Stimulated activated CD4-positive, alpha-beta T cell treated with anti-CD3 and anti-CD28 coated beads, Interleukin-15, amount 100 ng/mL, for 1 hour (primary cell): ENCODE results near the gene NRGN.
"Not testable (repeated sequence)": the region's sequence is repeated elsewhere in the genome, so short reads cannot be mapped to it uniquely, and the experiment has no call there.

Experiments
- DNase-seq, 2 donors: peaks; one replicate each; pipeline ENCODE4 v3.0.0-alpha.2; 2020; ENCODE audit warnings: low read depth in 1 of 2, low spot score in 1 of 2

The NRGN gene

GRCh38 chr11:124757320-124757719 lies 17.6 kb downstream of the NRGN start:
- DNase-seq = no peak

DNA sequence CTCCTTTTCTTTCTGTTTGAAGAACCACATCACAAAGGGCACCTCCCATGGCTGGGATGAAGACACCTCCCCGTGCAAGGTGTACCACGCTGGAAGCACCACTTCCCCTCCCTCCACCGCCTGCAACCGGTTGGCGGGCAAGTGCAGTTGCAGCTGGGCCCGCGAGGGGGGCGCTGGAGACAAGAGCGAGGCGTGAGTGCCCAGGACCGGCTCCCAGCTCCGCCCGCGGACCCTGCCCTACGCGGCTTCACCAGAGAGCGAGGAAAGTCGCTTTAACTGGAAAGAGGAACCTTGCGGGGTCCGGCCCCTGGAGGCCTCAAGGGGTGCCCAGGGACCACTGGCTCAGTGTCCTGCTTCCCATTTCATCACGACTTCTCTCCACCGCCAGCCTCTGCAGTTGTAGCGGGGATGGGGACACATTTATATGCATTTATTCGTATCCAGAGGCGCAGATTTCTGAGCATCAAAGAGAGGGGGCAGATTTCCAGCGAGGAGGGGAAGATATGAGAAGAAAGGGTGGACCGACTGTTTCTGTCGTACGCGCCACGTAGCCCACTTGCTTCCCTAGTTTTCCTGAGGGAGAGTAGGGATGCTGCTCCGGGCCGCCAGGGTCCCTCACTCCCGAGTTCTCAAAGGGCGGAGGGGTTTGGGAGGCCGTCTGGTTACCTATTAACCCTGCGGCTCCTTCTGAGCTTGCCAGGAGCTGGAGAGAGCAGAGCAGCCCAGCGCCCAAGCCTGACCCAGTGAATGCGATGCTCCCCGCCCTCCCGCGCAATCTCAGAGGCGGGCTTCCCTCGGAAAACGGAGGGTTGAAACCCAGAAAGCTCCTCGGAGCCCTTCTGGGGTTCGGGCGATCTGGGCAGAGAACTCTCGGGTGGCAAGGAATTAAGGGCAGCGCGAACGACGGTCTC lies 18.9 kb downstream of the NRGN start:
- peak in 1 of 2 donors; percentile 47 for DNase-seq

GRCh38 chr11:124759266-124760204 lies 19.8 kb downstream of the NRGN start:
- DNase-seq = no peak

GRCh38 chr11:124760205-124760652 lies 20.5 kb downstream of the NRGN start:
- no peak for DNase-seq

GRCh38 chr11:124760806-124761205 lies 21.1 kb downstream of the NRGN start:
- no peak for DNase-seq

- no peak for DNase-seq
Measured at GRCh38 chr11:124761301-124762104, 21.8 kb downstream of the NRGN start.

GRCh38 chr11:124762105-124762623 lies 22.4 kb downstream of the NRGN start, which contains the start of gene ESAM:
Gene ESAM (minus strand): TSS chr11:124762290. CDS start chr11:124762154, 136 bp downstream.
- peak; percentile 46 to 50 for DNase-seq

DNA sequence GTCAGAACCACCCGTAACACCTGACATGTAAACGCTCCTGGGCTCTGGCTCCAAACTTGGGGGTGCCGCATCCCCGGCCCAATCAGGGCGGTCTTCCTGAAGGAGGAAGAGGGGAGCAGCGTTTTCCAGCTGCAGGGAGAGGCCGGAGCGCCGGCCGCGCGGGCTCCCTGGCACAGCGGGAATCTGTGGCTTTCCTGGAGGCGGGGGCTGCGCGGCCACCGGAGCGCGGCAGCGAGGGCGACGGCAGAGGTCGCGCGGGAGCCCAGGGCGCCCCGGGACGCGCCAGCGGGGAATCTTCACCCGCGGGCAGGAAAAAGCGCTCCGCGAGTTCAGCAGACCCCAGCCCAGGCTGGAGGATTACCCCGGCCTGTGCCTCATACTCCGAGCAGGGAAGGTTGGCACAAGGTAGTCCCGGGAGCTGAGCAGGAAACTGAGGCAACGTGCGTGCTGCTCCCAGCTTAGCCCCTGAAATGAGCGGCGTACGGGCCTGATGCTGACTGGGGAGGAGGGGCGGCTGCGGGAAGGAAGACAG lies 22.9 kb downstream of the NRGN start:
- DNase-seq = no peak

DNA sequence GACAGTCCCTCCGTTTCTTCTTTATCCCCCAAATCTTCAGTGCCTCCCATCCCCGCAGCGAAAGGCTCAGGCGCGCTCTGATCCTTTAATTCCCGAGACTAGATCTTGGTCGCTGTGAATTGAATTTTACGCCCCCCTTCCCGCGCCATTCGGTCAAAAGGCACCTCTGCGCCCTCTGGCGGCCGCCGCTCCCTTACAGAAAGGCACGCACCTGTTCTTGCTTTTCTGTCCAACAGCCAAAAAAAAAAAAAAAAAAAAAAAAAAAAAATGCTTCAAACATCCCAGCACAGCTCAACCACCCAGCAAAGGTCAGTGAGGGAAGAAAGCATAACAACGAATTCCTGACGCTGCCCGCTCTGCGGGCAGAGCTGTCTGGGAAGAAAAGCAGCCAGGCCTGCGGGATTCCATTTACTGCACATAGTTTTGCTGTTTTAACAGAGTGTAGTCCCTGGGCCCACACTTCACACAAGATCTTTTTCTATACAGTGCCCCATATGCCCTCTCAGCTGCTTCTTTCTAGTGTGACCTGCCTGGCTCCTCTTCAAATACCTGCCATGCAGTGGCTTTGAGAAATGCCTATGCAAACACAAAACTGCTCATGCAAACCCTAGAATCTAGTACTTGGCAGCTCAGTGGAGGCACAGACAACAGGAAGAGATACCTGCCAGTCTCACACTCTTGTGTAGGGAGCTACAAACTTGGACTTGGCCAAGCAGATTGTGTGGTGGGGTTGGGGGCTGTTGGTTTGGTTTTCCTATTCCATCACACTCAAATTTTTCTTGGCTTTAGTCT lies 23.6 kb downstream of the NRGN start:
- DNase-seq = peak; percentile 71 to 78

DNA sequence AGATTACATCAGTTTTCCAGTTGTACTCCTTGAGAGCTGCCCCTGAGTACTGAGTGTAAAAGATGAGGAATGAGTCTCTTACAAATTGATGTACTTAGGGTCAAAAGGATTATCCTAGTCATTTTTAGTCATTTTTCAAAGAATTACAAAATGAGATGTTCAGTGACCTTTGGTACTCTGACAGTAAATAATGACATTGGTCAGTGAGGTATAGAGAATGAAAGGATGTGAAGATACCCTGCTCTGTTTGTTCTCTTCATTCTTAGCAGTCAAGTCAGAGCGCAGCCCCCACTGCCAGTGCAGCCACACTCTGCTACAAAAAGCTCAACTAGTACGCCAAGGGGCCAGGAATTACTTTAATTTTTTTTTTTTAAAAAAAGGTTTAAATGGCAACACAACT lies 26.4 kb downstream of the NRGN start:
- DNase-seq = no peak

DNA sequence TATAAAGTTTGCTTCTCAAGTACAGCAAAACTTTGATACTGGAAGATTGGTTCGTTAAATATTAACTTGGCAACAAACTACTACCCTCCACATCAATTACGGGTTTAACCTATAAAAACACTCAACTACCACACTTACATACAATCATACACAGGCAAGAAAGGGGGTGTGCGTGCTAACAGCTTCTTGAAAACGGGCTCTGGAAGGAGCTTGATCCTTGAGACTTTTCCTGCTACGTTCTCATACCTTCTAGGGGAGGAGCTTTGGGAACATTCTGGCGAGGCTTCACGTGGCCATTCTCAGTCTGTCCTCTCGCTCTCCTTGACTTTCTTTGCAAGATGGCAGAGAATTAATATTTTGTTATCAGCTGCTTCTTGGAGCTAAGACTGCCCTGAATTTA lies 29.2 kb downstream of the NRGN start:
- DNase-seq = no peak

DNA sequence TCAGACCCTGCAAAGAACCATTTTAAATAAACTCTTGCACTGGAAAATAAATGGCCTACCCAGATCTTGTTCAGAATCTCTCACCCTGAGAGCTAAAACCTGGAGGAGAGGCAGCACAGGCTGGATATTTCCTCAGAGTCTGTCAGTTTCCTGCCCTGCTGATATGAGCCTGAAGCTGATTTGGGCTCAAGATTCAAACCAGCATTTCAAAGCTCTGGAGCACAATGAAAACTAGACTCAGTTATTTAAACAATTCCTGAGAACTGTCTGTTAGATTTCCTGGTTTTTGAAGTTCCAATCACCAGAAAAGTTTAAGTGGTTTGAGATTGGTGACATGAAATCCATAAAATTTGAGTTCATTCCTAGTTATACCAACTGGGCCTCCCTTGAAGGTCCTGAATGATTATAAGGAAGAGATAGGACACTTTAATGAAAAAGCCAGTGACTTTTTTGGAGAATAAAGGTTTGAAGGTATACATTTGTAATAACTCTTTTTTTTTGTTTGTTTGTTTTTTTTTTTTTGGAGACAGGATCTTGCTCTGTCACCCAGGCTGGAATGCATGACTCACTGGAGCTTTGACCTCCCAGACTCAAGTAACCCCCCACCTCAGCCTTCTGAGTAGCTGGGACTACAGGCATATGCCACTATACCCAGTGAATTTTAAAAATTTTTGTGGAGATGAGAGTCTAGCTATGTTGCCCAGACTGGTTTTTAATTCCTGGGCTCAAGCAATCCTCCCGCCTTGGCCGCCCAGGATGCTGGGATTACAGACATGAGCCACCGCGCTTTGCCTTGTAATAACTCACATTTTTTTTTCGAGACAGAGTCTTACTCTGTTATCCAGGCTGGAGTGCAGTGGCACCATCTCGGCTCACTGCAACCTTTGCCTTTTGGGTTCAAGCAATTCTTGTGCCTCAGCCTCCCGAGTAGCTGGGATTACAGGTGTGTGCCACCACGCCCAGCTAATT lies 30.3 kb downstream of the NRGN start:
- no peak for DNase-seq

DNA sequence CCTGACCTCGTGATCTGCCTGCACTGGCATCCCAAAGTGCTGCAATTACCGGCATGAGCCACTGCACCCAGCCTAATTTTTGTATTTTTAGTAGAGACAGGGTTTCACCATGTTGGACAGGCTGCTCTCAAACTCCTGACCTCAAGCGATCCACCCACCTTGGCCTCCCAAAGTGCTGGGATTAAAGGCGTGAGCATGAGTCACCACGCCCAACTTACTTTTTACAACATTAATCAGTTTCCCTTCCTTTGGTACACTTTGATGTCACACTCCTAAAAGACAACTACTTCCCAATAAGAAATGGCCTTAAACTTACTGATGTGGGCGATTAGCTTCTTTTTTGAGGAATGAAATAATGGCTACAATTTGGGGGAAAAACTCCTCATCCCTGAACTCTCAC lies 31.2 kb downstream of the NRGN start:
- DNase-seq = not testable (repeated sequence)

GRCh38 chr11:124776865-124777645 lies 37.3 kb downstream of the NRGN start:
- no peak for DNase-seq

DNA sequence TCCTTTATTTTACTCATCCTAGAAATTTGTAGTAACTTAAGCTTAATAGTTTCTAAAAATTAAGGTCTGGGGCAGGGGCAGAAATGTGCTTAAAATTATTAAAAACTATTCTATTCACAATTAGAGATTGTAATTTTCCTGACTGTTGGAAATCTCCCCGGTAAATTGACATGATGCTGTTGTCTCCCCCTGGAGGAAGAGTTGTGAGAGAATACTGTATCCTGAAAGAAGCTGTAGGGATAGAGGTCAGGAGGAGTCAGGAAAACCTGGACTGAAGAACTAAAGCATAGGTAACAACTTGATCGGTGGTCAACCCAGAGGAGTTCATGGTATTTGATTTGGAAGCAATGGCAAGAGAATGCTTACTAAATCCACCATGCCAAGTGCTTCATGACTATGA lies 38.5 kb downstream of the NRGN start:
- DNase-seq = no peak

GRCh38 chr11:124779568-124779967 lies 39.8 kb downstream of the NRGN start:
- no peak for DNase-seq

DNA sequence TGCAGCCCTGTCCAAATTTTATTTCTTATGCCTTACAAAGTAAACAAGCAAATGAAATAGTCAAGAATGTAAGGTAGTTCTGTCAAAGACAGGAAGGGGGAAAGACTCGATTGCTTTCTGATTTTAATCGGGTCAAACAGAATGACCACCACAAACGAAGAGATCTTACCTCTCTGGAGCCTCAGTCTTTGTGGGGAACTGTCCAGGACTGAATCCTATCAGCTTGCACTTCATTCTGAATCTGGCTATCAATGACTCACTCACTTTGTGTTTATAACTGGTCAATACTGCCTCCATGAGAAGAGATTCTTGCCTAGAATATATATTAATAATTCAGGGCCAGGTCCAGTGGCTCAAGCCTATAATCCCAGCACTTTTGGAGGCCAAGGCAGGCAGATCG lies 43.3 kb downstream of the NRGN start:
- no peak for DNase-seq

GRCh38 chr11:124784051-124784450 lies 44.3 kb downstream of the NRGN start:
- DNase-seq = no peak
